ENCODE results near the gene ADSL. TPM values are rescaled to one million over a fixed set of nuclear protein-coding genes. Genes with fewer than 3 reads are reported as not detected.

ADSL gene
- total RNA-seq, 1 donor from 2014 or later, result 55.3 TPM

- intact Hi-C loops (cut with DNase I), result no loop called here
- DNase-seq (ENCODE audit: missing footprints) (no peak), ATAC-seq (no peak)
Measured at GRCh38 chr22:40423310-40423688, 77.0 kb downstream of the ADSL start.

GRCh38 chr22:40423882-40424640 lies 77.8 kb downstream of the ADSL start:
- peak; percentile 68 for DNase-seq (ENCODE audit: missing footprints)
- no peak for ATAC-seq
- intact Hi-C loops (cut with DNase I), result no loop called here

- no peak for ATAC-seq
- peak; percentile 41 for DNase-seq (ENCODE audit: missing footprints)
- intact Hi-C loops (cut with DNase I), result no loop called here
Measured at GRCh38 chr22:40425082-40425481, 78.8 kb downstream of the ADSL start.

GRCh38 chr22:40426594-40427333 lies 80.5 kb downstream of the ADSL start:
- no peak for DNase-seq (ENCODE audit: missing footprints)
- no peak for ATAC-seq
- intact Hi-C loops (cut with DNase I), result no loop called here

- intact Hi-C loops (cut with DNase I), result no loop called here
- ATAC-seq, result no peak
- DNase-seq (ENCODE audit: missing footprints), result peak; percentile 13
Measured at GRCh38 chr22:40428796-40429195, 82.5 kb downstream of the ADSL start.

- DNase-seq (ENCODE audit: missing footprints) (peak; percentile 5), ATAC-seq (no peak)
- intact Hi-C loops (cut with DNase I), result no loop called here
Measured at GRCh38 chr22:40429481-40429880, 83.2 kb downstream of the ADSL start.

GRCh38 chr22:40430991-40431390 lies 84.7 kb downstream of the ADSL start:
- intact Hi-C loops (cut with DNase I), result loop anchor here (10.0 kb wide), 1 partner anchor 54 kb away; no protein-coding TSS in a partner anchor
- ATAC-seq (no peak), DNase-seq (ENCODE audit: missing footprints) (no peak)

- intact Hi-C loops (cut with DNase I), result loop anchor here (10.0 kb wide), 1 partner anchor 53 kb away; no protein-coding TSS in a partner anchor
- ATAC-seq (no peak), DNase-seq (ENCODE audit: missing footprints) (no peak)
Measured at GRCh38 chr22:40432157-40432556, 85.9 kb downstream of the ADSL start.

- intact Hi-C loops (cut with DNase I), result loop anchor here (10.0 kb wide), 1 partner anchor 52 kb away; no protein-coding TSS in a partner anchor
- ATAC-seq (no peak), DNase-seq (ENCODE audit: missing footprints) (peak; percentile 14)
Measured at GRCh38 chr22:40432625-40433024, 86.3 kb downstream of the ADSL start.

- intact Hi-C loops (cut with DNase I), result loop anchor here (10.0 kb wide), 1 partner anchor 51 kb away; no protein-coding TSS in a partner anchor
- no peak for ATAC-seq
- no peak for DNase-seq (ENCODE audit: missing footprints)
Measured at GRCh38 chr22:40433416-40434090, 87.3 kb downstream of the ADSL start.

- DNase-seq (ENCODE audit: missing footprints), result no peak
- intact Hi-C loops (cut with DNase I), result loop anchor here (10.0 kb wide), 1 partner anchor 51 kb away; no protein-coding TSS in a partner anchor
- no peak for ATAC-seq
Measured at GRCh38 chr22:40434106-40434505, 87.8 kb downstream of the ADSL start.

GRCh38 chr22:40434745-40435144 lies 88.4 kb downstream of the ADSL start:
- intact Hi-C loops (cut with DNase I), result loop anchor here (5.0 to 10.0 kb wide), 2 partner anchors 50 to 93 kb away; no protein-coding TSS in a partner anchor
- no peak for ATAC-seq
- DNase-seq (ENCODE audit: missing footprints), result no peak

- DNase-seq (ENCODE audit: missing footprints), result no peak
- peak; percentile 73 for ATAC-seq
- intact Hi-C loops (cut with DNase I), result loop anchor here (1.0 to 10.0 kb wide), 3 partner anchors 48 to 210 kb away; no protein-coding TSS in a partner anchor
Measured at GRCh38 chr22:40436505-40437431, 90.5 kb downstream of the ADSL start.

Other genes with a start within 250 kb of the ADSL start
- 43.3 TPM for gene TNRC6B, start 168.6 kb upstream of the ADSL start, total RNA-seq
- gene SGSM3, start 24.1 kb downstream of the ADSL start, total RNA-seq, result 36.8 TPM